Lung (tissue), 16 donors: ENCODE results near the gene FCMR. TPM values are rescaled to one million over a fixed set of nuclear protein-coding genes. Genes with fewer than 3 reads are reported as not detected.

Experiments
- ATAC-seq: fragments of 200-7000 bp; cut with Tn5 transposase; one replicate; pipeline ENCODE4 v1.9.1; 2020; ENCODE audit warnings: moderate number of reproducible peaks; ENCODE audit not compliant: insufficient read depth, low FRiP score
- DNase-seq, 3 donors: peaks; one replicate each; pipeline ENCODE4 v3.0.0-alpha.2; 2013 to 2017
- H3K27ac ChIP-seq, 2 donors: one replicate each; pipeline ENCODE4 v1.5.1; 2013; ENCODE audit warnings: mild to moderate bottlenecking in 2 of 2, moderate library complexity in 2 of 2, control low read depth in 1 of 2, inconsistent platforms in 1 of 2, low read depth in 1 of 2, low read length in 1 of 2
- H3K27me3 ChIP-seq, 3 donors: one replicate each; pipeline ENCODE4 v1.5.1; 2013; ENCODE audit warnings: low read length in 2 of 3; ENCODE audit not compliant: control insufficient read depth in 3 of 3, insufficient read depth in 3 of 3
- H3K36me3 ChIP-seq, 4 donors: one replicate each; pipeline ENCODE4 v1.5.1; 2013; ENCODE audit warnings: low read length in 4 of 4, mild to moderate bottlenecking in 1 of 4, moderate library complexity in 1 of 4; ENCODE audit not compliant: control insufficient read depth in 4 of 4, insufficient read depth in 4 of 4
- H3K4me1 ChIP-seq, 5 donors: one replicate each; pipeline ENCODE4 v1.5.1; 2013; ENCODE audit warnings: low read length in 5 of 5, mild to moderate bottlenecking in 2 of 5, moderate library complexity in 1 of 5; ENCODE audit not compliant: control insufficient read depth in 5 of 5, insufficient read depth in 5 of 5
- H3K4me3 ChIP-seq: one replicate; pipeline ENCODE4 v1.5.1; 2013; ENCODE audit warnings: mild to moderate bottlenecking, control low read depth, moderate library complexity
- H3K9ac ChIP-seq, 2 donors: one replicate each; pipeline ENCODE4 v1.5.1; 2013; ENCODE audit warnings: low read length in 2 of 2, control low read depth in 1 of 2; ENCODE audit not compliant: insufficient read depth in 1 of 2
- H3K9me3 ChIP-seq, 4 donors: one replicate each; pipeline ENCODE4 v1.5.1; 2013; ENCODE audit warnings: low read length in 3 of 4, mild to moderate bottlenecking in 1 of 4, moderate library complexity in 1 of 4; ENCODE audit not compliant: control insufficient read depth in 4 of 4, insufficient read depth in 3 of 4
- CTCF ChIP-seq: IDR thresholded peaks from 2 replicates; pipeline ENCODE4 v1.5.1; 2012; ENCODE audit warnings: mild to moderate bottlenecking; ENCODE audit errors: control extremely low read depth, extremely low read depth
- WGBS, 2 donors: extraction: QIAGEN DNeasy Blood & Tissue Kit; methylation state at CpG; one replicate each; pipeline ENCODE4 v1.1.7; 2013; 5-methylcytosine and 5-hydroxymethylcytosine counted together
- long read RNA-seq, 5 donors: transcript quantifications; one replicate each; lab custom pipeline, GENCODE V29; 2026
- polyA plus RNA-seq, 2 donors: library from polyadenylated mRNA; stranded (reverse); fragments of 200-250 nt; gene quantifications; one replicate each; pipeline ENCODE4 v1.2.1, GENCODE V29; 2013
- total RNA-seq, 2 donors: library from RNA; depleted of rRNA in 1 of 2; stranded (reverse); fragments of >200 nt in 1 of 2; gene quantifications; one replicate each; pipeline ENCODE4 v1.2.1, GENCODE V29; 2014 to 2021
- donor health status: control.
- donor health status: control.
- donor health status: Bipolar disorder and iron deficiency.
- donor health status: healthy.
- donor health status: DM: yes; HTN: yes; CAD: no.

The FCMR gene
- total RNA-seq = 10 to 100 TPM in 1 of 2 donors, 1 to 10 TPM in 1; 8.5 to 10.5 TPM
- polyA plus RNA-seq = 10 to 100 TPM in 1 of 2 donors, 1 to 10 TPM in 1; 3.6 to 13.3 TPM
- long read RNA-seq, donor 1 = 0 reads
- long read RNA-seq, donor 2, partial matches to known transcripts = 0 of 1 reads
- long read RNA-seq, donor 2, other reads (novel, unspliced or antisense) = 0 of 1 reads
- long read RNA-seq, donor 3 = 0 reads
- long read RNA-seq, donor 4 = 0 reads
- long read RNA-seq, donor 5, partial matches to known transcripts = 0 of 1 reads
- long read RNA-seq, donor 5, other reads (novel, unspliced or antisense) = 0 of 1 reads

GRCh38 chr1:206921772-206922265 lies at the start of gene FCMR:
Gene FCMR (minus strand): TSS chr1:206921941. CDS start chr1:206921854, 87 bp downstream.
- Histone ChIP-seq H3K4me3 (no peak within 1 kb of the TSS), H3K27me3 (no peaks in the 10 kb centered on the region), H3K9ac (no peak within 1 kb of the TSS), H3K36me3 (no peaks in the 10 kb centered on the region), H3K4me1 (peaks cover 0 to 15% (median 0%) of the 10 kb centered on the region in 5 donors), H3K27ac (peak within 1 kb of the TSS in 1 of 2 donors; percentile 60), H3K9me3 (peaks cover 0 to 3% (median 1%) of the 10 kb centered on the region in 4 donors)
- peak in 2 of 3 donors; percentile 35 to 44 for DNase-seq
- ATAC-seq = peak; percentile 49
- 17 to 24% methylated on average over 7 of the region's 7 CpGs for WGBS, 2 donors
- TF ChIP-seq CTCF = no peak

GRCh38 chr1:206971029-206971655 lies 49.4 kb upstream of the FCMR start:
- WGBS, 2 donors = 67 to 82% methylated on average over 2 of the region's 2 CpGs
- TF ChIP-seq CTCF = no peak
- ATAC-seq = no peak
- H3K9ac ChIP-seq = no peak overlapping the region
- peaks cover 0 to 6% (median 0%) of the 10 kb centered on the region in 5 donors for H3K4me1 ChIP-seq
- H3K9me3 ChIP-seq = no peaks in the 10 kb centered on the region
- H3K4me3 ChIP-seq = no peak overlapping the region
- H3K36me3 ChIP-seq = no peaks in the 10 kb centered on the region
- no peak for DNase-seq
- H3K27me3 ChIP-seq = no peaks in the 10 kb centered on the region
- H3K27ac ChIP-seq = no peak overlapping the region

- Histone ChIP-seq H3K9ac (no peak within 1 kb of the TSS), H3K4me1 (peaks cover 0 to 6% (median 0%) of the 10 kb centered on the region in 5 donors), H3K36me3 (no peaks in the 10 kb centered on the region), H3K9me3 (no peaks in the 10 kb centered on the region), H3K27ac (no peak within 1 kb of the TSS), H3K27me3 (no peaks in the 10 kb centered on the region), H3K4me3 (no peak within 1 kb of the TSS)
- TF ChIP-seq CTCF = no peak
- DNase-seq = no peak
- WGBS, 2 donors = 56 to 58% methylated on average over 2 of the region's 2 CpGs
- ATAC-seq = no peak
These were observed 48.7 kb upstream of the FCMR start, which contains the start of gene FCAMR for GRCh38 chr1:206970446-206970845. Gene FCAMR (minus strand): TSS chr1:206970460. CDS start chr1:206970125, 335 bp downstream.
